GM23338 (cell line): Measurements from ENCODE around the gene U2SURP.

Experiments
- EZH2phosphoT487 ChIP-seq: fragments of 200-600 bp; sonication (generic); IDR thresholded peaks from one replicate; pipeline ENCODE4 v1.8.1; 2018; ENCODE audit warnings: antibody characterized with exemption; ENCODE audit not compliant: unreplicated experiment
- POLR2AphosphoS5 ChIP-seq: IDR thresholded peaks from 2 replicates; pipeline ENCODE4 v1.6.1; 2016; ENCODE audit warnings: antibody characterized with exemption, low read depth
- TF ChIP-seq, protein P1 (sequence below), 2 experiments: fragments of 200-600 bp in 1 of 2; sonication (generic) in 1 of 2; conservative IDR thresholded peaks; 2 replicates each; pipeline versions ENCODE4 v1.5.1 to v1.6.1; 2016 to 2017; ENCODE audit warnings: antibody characterized with exemption in 2 of 2, low read depth in 2 of 2, mild to moderate bottlenecking in 2 of 2, moderate library complexity in 1 of 2

DNA sequence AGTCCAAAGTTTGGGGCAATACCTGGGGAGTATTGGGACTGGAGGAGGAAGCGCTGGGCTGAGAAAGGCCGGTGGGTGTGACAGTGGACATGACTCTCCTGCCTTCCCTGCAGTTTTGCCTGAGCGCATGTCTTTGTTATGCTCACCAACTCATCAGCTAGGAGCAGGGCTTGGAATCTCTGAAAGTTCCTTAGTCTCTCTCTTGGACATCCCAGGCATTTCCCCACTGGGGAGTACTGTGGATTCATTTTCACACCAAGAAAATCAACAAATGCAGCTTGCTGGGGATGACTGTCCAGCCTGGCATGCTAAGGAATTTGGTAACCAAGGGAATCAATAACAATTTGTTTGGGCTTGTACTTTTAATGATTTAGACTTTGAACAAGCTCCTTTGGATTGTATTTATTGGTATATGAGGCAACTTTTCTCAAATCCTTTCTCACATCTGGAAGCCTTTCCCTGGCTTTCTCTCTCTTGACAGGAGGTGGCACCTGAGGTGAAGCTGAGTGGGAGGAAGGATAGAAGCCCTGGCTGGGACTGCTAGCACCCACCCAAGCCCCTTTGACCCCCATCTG, 69.7 kb downstream of the U2SURP start:
- TF ChIP-seq, protein P1, sequence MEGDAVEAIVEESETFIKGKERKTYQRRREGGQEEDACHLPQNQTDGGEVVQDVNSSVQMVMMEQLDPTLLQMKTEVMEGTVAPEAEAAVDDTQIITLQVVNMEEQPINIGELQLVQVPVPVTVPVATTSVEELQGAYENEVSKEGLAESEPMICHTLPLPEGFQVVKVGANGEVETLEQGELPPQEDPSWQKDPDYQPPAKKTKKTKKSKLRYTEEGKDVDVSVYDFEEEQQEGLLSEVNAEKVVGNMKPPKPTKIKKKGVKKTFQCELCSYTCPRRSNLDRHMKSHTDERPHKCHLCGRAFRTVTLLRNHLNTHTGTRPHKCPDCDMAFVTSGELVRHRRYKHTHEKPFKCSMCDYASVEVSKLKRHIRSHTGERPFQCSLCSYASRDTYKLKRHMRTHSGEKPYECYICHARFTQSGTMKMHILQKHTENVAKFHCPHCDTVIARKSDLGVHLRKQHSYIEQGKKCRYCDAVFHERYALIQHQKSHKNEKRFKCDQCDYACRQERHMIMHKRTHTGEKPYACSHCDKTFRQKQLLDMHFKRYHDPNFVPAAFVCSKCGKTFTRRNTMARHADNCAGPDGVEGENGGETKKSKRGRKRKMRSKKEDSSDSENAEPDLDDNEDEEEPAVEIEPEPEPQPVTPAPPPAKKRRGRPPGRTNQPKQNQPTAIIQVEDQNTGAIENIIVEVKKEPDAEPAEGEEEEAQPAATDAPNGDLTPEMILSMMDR (conservative IDR thresholded peaks at IDR 0.05; ENCODE audit: low read depth in 2 of 2), result 0 out of 4 replicates have a peak, but pooled peaks of 1 of the 2 experiments have one; percentile 2
- TF ChIP-seq POLR2AphosphoS5 (no peak), EZH2phosphoT487 (no peak)
